Measurements from ENCODE around the gene ASNSD1. TPM values are rescaled to one million over a fixed set of nuclear protein-coding genes. Genes with fewer than 3 reads are reported as not detected.

The ASNSD1 gene
- polyA plus RNA-seq, 1 of the 3 experiments (the other 2 are of a cell fraction), result 15.5 TPM

GRCh38 chr2:189660803-189661147, 484 bp upstream of the ASNSD1 start:
- peak overlapping the region; percentile 52; the same call in 1 of the 2 replicates for H2AFZ ChIP-seq (ENCODE audit: low read depth)
- no peaks in the 10 kb centered on the region for H3K27me3 ChIP-seq (ENCODE audit: insufficient read depth)
- no peaks in the 10 kb centered on the region for H3K9me3 ChIP-seq
- no peak for DNase-seq
- H3K79me2 ChIP-seq (ENCODE audit: insufficient read depth), result peaks cover 41% of the 10 kb centered on the region
- H3K27ac ChIP-seq (ENCODE audit: low read depth in 2 of 2, low read length in 1 of 2), result no peak overlapping the region; a peak in 1 of 4 replicates
- H3K36me3 ChIP-seq (replicated peaks in 1 of 2; ENCODE audit: control insufficient read depth in 1 of 2, insufficient read depth in 2 of 2, low read length in 1 of 2), result peaks cover 14 to 15% of the 10 kb centered on the region in 2 experiments
- TF ChIP-seq, protein P1, sequence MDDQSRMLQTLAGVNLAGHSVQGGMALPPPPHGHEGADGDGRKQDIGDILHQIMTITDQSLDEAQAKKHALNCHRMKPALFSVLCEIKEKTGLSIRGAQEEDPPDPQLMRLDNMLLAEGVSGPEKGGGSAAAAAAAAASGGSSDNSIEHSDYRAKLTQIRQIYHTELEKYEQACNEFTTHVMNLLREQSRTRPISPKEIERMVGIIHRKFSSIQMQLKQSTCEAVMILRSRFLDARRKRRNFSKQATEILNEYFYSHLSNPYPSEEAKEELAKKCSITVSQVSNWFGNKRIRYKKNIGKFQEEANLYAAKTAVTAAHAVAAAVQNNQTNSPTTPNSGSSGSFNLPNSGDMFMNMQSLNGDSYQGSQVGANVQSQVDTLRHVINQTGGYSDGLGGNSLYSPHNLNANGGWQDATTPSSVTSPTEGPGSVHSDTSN (IDR thresholded peaks at IDR 0.05), result no peak
- TF ChIP-seq GATA2 (CRISPR knock-in tag; IDR thresholded peaks at IDR 0.05) (peak; percentile 13; the same call in 1 of the 2 replicates), RAD21 (IDR thresholded peaks at IDR 0.05; ENCODE audit: low read length) (no peak)
- H3K9me2 ChIP-seq, result no peaks in the 10 kb centered on the region
- H3K4me3 ChIP-seq (ENCODE audit: low read depth in 2 of 2, low read length in 1 of 2), result peak overlapping the region in 1 of 2 experiments; percentile 93; a peak in 1 of 4 replicates
- POLR2A ChIA-PET, result interaction anchor here (1.1 kb wide), 1 partner anchor 124 kb away, joined by 6 read pairs; the partner anchor contains the start of genes ORMDL1 and PMS1
- no peaks in the 10 kb centered on the region for H4K20me1 ChIP-seq (ENCODE audit: insufficient read depth)
- no peak overlapping the region for H3K9ac ChIP-seq
- CTCF ChIA-PET, result interaction anchor here (0.5 to 6.5 kb wide), 50 partner anchors 8 to 820 kb away, joined by 3 to 99 read pairs (median 4); partner anchors contain the start of genes ANKAR, OSGEPL1 and SLC40A1
- peaks cover 0 to 6% of the 10 kb centered on the region in 2 experiments; a peak in 3 of 4 replicates for H3K4me1 ChIP-seq (ENCODE audit: control insufficient read depth in 1 of 2, insufficient read depth in 2 of 2, low read depth in 1 of 2, low read length in 1 of 2)
- no peak overlapping the region for H3K4me2 ChIP-seq
- no peaks in the 10 kb centered on the region for H3F3A ChIP-seq (replicated peaks; ENCODE audit: insufficient read depth)
- 5% methylated on average over 4 of the region's 4 CpGs for WGBS (ENCODE audit: low lambda C conversion rate)

GRCh38 chr2:189661957-189662321, 680 bp downstream of the ASNSD1 start:
- ChIA-PET CTCF (interaction anchor here (1.0 to 6.5 kb wide), 11 partner anchors 11 to 101 kb away, joined by 3 to 99 read pairs (median 21); partner anchors contain the start of genes ANKAR and OSGEPL1), POLR2A (no interaction called here)
- peaks cover 45% of the 10 kb centered on the region for H3K79me2 ChIP-seq (ENCODE audit: insufficient read depth)
- DNase-seq, result peak; percentile 9
- no peaks in the 10 kb centered on the region for H3K9me3 ChIP-seq
- H3K27me3 ChIP-seq (ENCODE audit: insufficient read depth), result no peaks in the 10 kb centered on the region
- H3K4me1 ChIP-seq (ENCODE audit: control insufficient read depth in 1 of 2, insufficient read depth in 2 of 2, low read depth in 1 of 2, low read length in 1 of 2), result peaks cover 0 to 6% of the 10 kb centered on the region in 2 experiments; a peak in 3 of 4 replicates
- H3K9ac ChIP-seq, result peak overlapping the region; percentile 91
- no peaks in the 10 kb centered on the region for H3F3A ChIP-seq (replicated peaks; ENCODE audit: insufficient read depth)
- peak overlapping the region; percentile 98 for H3K4me2 ChIP-seq
- H3K4me3 ChIP-seq (ENCODE audit: low read depth in 2 of 2, low read length in 1 of 2), result peak overlapping the region; percentile 93 to 99
- WGBS (ENCODE audit: low lambda C conversion rate), result under 1% methylated on average over 9 of the region's 9 CpGs
- H3K27ac ChIP-seq (ENCODE audit: low read depth in 2 of 2, low read length in 1 of 2), result peak overlapping the region in 1 of 2 experiments; percentile 87; a peak in 1 of 4 replicates
- H2AFZ ChIP-seq (ENCODE audit: low read depth), result peak overlapping the region; percentile 97
- no peaks in the 10 kb centered on the region for H3K9me2 ChIP-seq
- TF ChIP-seq, protein P2, sequence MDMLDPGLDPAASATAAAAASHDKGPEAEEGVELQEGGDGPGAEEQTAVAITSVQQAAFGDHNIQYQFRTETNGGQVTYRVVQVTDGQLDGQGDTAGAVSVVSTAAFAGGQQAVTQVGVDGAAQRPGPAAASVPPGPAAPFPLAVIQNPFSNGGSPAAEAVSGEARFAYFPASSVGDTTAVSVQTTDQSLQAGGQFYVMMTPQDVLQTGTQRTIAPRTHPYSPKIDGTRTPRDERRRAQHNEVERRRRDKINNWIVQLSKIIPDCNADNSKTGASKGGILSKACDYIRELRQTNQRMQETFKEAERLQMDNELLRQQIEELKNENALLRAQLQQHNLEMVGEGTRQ (IDR thresholded peaks at IDR 0.05; ENCODE audit: borderline replicate concordance, low read depth, low read length), result no peak
- TF ChIP-seq FOXM1 (IDR thresholded peaks at IDR 0.05; ENCODE audit: low read depth), result no peak
- TF ChIP-seq FOSL2 (IDR thresholded peaks at IDR 0.05; ENCODE audit: borderline replicate concordance, low read depth), result no peak
- TF ChIP-seq, protein P3, sequence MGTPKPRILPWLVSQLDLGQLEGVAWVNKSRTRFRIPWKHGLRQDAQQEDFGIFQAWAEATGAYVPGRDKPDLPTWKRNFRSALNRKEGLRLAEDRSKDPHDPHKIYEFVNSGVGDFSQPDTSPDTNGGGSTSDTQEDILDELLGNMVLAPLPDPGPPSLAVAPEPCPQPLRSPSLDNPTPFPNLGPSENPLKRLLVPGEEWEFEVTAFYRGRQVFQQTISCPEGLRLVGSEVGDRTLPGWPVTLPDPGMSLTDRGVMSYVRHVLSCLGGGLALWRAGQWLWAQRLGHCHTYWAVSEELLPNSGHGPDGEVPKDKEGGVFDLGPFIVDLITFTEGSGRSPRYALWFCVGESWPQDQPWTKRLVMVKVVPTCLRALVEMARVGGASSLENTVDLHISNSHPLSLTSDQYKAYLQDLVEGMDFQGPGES (IDR thresholded peaks at IDR 0.05; ENCODE audit: low read depth, low read length), result no peak
- no peak for TF ChIP-seq NRF1 (IDR thresholded peaks at IDR 0.05; ENCODE audit: low read depth, low read length)
- TF ChIP-seq SMC3 (IDR thresholded peaks at IDR 0.05; ENCODE audit: low read depth, low read length), result no peak
- TF ChIP-seq MXI1 (IDR thresholded peaks at IDR 0.05; ENCODE audit: low read depth, low read length), result no peak; the same call in 1 of the 2 replicates
- no peak for TF ChIP-seq TAF1 (IDR thresholded peaks at IDR 0.05; ENCODE audit: borderline replicate concordance, low read depth, low read length)
- TF ChIP-seq, protein P4, sequence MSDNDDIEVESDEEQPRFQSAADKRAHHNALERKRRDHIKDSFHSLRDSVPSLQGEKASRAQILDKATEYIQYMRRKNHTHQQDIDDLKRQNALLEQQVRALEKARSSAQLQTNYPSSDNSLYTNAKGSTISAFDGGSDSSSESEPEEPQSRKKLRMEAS (IDR thresholded peaks at IDR 0.05; ENCODE audit: low read depth), result no peak
- no peak for TF ChIP-seq RAD21 (IDR thresholded peaks at IDR 0.05; ENCODE audit: low read length)
- TF ChIP-seq, protein P5, sequence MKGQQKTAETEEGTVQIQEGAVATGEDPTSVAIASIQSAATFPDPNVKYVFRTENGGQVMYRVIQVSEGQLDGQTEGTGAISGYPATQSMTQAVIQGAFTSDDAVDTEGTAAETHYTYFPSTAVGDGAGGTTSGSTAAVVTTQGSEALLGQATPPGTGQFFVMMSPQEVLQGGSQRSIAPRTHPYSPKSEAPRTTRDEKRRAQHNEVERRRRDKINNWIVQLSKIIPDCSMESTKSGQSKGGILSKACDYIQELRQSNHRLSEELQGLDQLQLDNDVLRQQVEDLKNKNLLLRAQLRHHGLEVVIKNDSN (IDR thresholded peaks at IDR 0.05; ENCODE audit: borderline replicate concordance, low read depth), result no peak
- TF ChIP-seq RXRA (IDR thresholded peaks at IDR 0.05; ENCODE audit: borderline replicate concordance, low read depth), result no peak
- TF ChIP-seq JUND (IDR thresholded peaks at IDR 0.05), result no peak
- TF ChIP-seq RCOR1 (IDR thresholded peaks at IDR 0.05; ENCODE audit: low read length), result no peak
- no peak for TF ChIP-seq SIN3A (IDR thresholded peaks at IDR 0.05; ENCODE audit: borderline replicate concordance, low read depth, low read length)
- no peak for TF ChIP-seq TCF12 (IDR thresholded peaks at IDR 0.05)
- H3K36me3 ChIP-seq (replicated peaks in 1 of 2; ENCODE audit: control insufficient read depth in 1 of 2, insufficient read depth in 2 of 2, low read length in 1 of 2), result peaks cover 26% of the 10 kb centered on the region in 2 experiments
- no peaks in the 10 kb centered on the region for H4K20me1 ChIP-seq (ENCODE audit: insufficient read depth)
